Measurements from ENCODE around the gene NUP85.
A peak's percentile ranks its signal among the peaks of the same experiment; 100 is the strongest.

NUP85 gene

DNA sequence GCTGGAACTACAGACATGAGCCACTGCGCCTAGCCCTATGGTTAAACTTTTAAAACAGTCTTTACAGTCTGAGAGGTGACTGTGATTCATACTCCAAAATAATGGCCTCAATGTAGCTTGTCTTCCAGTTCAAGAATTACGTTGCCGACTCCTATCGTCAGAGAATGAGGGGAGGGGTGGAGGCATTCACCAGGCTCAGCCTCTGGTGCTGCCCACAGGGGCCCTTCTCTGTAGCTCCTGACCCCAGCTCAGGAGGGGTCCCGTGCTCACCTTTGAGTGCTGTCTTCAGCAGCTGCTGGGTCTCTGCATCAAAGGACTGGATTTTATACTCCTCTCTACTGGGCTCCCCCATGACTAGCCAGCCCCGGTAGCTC, 64.4 kb downstream of the NUP85 start:
- no peak for DNase-seq (ENCODE audit: low read depth in 1 of 2, low spot score in 1 of 2)
- Histone ChIP-seq H3K4me3 (replicated peaks; ENCODE audit: insufficient read depth, low read length) (peak overlapping the region; percentile 74), H3K27ac (replicated peaks) (peak overlapping the region; percentile 88), H3K27me3 (ENCODE audit: insufficient read depth, poor library complexity, severe bottlenecking) (no peaks in the 10 kb centered on the region)
- TF ChIP-seq CTCF (IDR thresholded peaks at IDR 0.05; ENCODE audit: insufficient read depth, low read length) (no peak), POLR2AphosphoS5 (IDR thresholded peaks at IDR 0.05; ENCODE audit: low read depth) (no peak), GABPA (IDR thresholded peaks at IDR 0.05; ENCODE audit: low read depth) (no peak), SPI1 (IDR thresholded peaks at IDR 0.05; ENCODE audit: borderline replicate concordance, low read depth) (no peak)
- TF ChIP-seq, protein P1, sequence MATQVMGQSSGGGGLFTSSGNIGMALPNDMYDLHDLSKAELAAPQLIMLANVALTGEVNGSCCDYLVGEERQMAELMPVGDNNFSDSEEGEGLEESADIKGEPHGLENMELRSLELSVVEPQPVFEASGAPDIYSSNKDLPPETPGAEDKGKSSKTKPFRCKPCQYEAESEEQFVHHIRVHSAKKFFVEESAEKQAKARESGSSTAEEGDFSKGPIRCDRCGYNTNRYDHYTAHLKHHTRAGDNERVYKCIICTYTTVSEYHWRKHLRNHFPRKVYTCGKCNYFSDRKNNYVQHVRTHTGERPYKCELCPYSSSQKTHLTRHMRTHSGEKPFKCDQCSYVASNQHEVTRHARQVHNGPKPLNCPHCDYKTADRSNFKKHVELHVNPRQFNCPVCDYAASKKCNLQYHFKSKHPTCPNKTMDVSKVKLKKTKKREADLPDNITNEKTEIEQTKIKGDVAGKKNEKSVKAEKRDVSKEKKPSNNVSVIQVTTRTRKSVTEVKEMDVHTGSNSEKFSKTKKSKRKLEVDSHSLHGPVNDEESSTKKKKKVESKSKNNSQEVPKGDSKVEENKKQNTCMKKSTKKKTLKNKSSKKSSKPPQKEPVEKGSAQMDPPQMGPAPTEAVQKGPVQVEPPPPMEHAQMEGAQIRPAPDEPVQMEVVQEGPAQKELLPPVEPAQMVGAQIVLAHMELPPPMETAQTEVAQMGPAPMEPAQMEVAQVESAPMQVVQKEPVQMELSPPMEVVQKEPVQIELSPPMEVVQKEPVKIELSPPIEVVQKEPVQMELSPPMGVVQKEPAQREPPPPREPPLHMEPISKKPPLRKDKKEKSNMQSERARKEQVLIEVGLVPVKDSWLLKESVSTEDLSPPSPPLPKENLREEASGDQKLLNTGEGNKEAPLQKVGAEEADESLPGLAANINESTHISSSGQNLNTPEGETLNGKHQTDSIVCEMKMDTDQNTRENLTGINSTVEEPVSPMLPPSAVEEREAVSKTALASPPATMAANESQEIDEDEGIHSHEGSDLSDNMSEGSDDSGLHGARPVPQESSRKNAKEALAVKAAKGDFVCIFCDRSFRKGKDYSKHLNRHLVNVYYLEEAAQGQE (IDR thresholded peaks at IDR 0.05; ENCODE audit: insufficient replicate concordance, low read depth) = no peak

DNA sequence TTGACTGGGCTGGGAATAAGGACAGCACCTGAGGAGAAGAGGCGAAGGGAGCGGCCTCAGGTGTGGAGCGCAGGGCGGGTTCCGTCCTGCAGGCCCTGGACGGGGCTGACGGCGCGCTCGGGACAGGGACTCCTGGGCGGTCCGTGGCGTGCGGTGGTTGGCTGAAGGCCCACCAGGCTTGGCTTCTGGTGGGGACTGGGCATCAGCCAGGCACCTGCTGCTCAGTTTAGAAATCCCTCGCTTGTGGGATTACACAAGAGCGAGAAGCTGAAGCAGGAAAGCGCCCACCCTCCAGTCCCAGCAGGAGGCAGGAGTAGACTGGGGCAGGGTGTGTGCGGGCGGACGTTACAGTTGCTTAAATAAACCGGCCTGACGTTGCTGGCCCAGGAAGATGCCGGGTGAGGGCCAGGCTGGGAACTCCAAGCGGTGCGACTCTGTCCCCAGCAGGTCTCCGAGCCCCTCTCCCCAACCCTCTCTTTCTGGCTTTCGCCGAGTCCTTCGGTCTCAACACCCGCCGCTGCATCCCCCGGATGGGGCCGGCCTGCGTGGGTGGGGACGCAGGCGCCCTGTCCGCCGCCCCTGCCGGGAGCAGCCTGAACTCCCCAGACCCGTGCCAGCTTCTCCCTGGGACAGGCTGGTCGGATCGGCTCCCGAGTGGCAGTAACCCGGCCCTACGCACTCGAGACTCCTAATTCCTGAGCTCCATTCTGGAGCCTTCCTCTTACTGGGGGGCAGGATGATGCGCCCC, 64.9 kb downstream of the NUP85 start:
- peak overlapping the region; percentile 74 for H3K4me3 ChIP-seq (replicated peaks; ENCODE audit: insufficient read depth, low read length)
- peak; percentile 73 to 86 for DNase-seq (ENCODE audit: low read depth in 1 of 2, low spot score in 1 of 2)
- TF ChIP-seq POLR2AphosphoS5 (IDR thresholded peaks at IDR 0.05; ENCODE audit: low read depth) = peak; percentile 67
- no peak for TF ChIP-seq GABPA (IDR thresholded peaks at IDR 0.05; ENCODE audit: low read depth)
- TF ChIP-seq SPI1 (IDR thresholded peaks at IDR 0.05; ENCODE audit: borderline replicate concordance, low read depth) = no peak
- TF ChIP-seq, protein P1 (IDR thresholded peaks at IDR 0.05; ENCODE audit: insufficient replicate concordance, low read depth) = peak; percentile 33
- TF ChIP-seq CTCF (IDR thresholded peaks at IDR 0.05; ENCODE audit: insufficient read depth, low read length) = peak; percentile 0
- H3K27me3 ChIP-seq (ENCODE audit: insufficient read depth, poor library complexity, severe bottlenecking) = no peaks in the 10 kb centered on the region
- H3K27ac ChIP-seq (replicated peaks) = peak overlapping the region; percentile 88

GRCh38 chr17:75270966-75271232, 65.4 kb downstream of the NUP85 start, which contains the start of gene MIF4GD:
MIF4GD (minus strand) TSS chr17:75271231; CDS start chr17:75270195, 1,036 bp downstream.
- H3K27ac ChIP-seq (replicated peaks) = peak within 1 kb of the TSS; percentile 98
- no peak for TF ChIP-seq SPI1 (IDR thresholded peaks at IDR 0.05; ENCODE audit: borderline replicate concordance, low read depth)
- no peak for DNase-seq (ENCODE audit: low read depth in 1 of 2, low spot score in 1 of 2)
- H3K27me3 ChIP-seq (ENCODE audit: insufficient read depth, poor library complexity, severe bottlenecking) = no peaks in the 10 kb centered on the region
- peak within 1 kb of the TSS; percentile 74 for H3K4me3 ChIP-seq (replicated peaks; ENCODE audit: insufficient read depth, low read length)

DNA sequence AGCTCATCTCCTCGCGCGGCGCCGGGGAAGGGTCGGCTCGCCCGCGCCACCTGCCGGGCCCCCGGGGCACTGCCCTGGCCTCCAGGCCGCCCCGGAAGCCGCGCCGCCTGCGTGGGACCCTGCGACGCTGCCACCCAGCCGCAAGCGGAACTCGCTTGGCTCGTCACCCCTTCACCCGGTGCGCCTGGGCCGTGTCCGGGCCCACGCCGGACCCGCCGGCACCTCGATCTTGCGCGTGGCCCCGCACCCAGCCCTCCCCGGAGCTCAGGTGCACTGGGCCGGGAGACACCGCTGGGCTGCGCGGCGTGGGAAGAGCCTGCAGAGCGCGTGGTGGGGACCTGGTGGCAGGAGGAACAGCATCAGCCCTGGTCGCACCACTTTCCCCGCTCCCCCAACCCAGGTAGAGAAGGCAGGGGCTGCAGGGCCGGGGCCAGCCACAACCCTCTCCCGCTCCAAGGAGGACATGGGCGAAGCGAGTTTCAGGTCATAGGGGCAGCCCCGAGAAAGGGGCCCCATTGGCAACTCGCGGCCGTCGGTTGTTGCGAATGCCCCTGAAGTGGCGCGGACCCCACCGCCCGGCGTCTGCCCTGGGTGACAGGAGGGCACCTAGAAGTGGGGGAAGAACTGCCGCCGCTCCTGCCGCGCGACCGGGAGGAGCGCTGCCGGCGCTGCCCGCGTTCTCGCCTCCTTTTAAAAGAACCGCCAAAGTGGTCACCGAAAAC, 65.9 kb downstream of the NUP85 start:
- peak overlapping the region; percentile 70 for H3K4me3 ChIP-seq (replicated peaks; ENCODE audit: insufficient read depth, low read length)
- H3K27ac ChIP-seq (replicated peaks) = peak overlapping the region; percentile 98
- TF ChIP-seq, protein P1 (IDR thresholded peaks at IDR 0.05; ENCODE audit: insufficient replicate concordance, low read depth) = peak; percentile 7
- TF ChIP-seq CTCF (IDR thresholded peaks at IDR 0.05; ENCODE audit: insufficient read depth, low read length) (peak; percentile 39), GABPA (IDR thresholded peaks at IDR 0.05; ENCODE audit: low read depth) (peak; percentile 61), SPI1 (IDR thresholded peaks at IDR 0.05; ENCODE audit: borderline replicate concordance, low read depth) (peak; percentile 48; the same call in 1 of the 2 replicates), POLR2AphosphoS5 (IDR thresholded peaks at IDR 0.05; ENCODE audit: low read depth) (no peak; the same call in 1 of the 2 replicates)
- peak; percentile 73 to 80 for DNase-seq (ENCODE audit: low read depth in 1 of 2, low spot score in 1 of 2)
- H3K27me3 ChIP-seq (ENCODE audit: insufficient read depth, poor library complexity, severe bottlenecking) = no peaks in the 10 kb centered on the region
